ENCODE results near the gene DESI2.

DNA sequence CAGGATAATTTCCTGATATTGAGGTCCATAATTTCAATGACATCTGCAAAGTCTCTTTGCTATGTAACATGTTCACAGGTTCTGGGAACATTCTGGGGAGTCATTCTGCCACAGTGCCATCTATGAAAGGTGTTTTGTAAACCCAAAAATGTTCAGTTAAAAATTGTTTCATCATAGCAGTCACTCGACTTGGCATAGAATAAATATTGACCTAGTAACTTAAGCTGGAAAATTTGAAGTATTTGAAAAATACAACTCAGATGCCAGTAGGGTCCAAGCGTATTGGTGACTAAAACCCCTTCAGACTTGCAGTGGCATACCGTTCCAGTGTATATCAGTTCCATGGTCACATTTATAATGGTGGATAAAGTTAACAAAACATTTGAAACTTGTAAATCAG is 6.8 kb downstream of the DESI2 start:
- TF ChIP-seq POLR2A (IDR thresholded peaks at IDR 0.05): no peak
- TF ChIP-seq, protein P1, sequence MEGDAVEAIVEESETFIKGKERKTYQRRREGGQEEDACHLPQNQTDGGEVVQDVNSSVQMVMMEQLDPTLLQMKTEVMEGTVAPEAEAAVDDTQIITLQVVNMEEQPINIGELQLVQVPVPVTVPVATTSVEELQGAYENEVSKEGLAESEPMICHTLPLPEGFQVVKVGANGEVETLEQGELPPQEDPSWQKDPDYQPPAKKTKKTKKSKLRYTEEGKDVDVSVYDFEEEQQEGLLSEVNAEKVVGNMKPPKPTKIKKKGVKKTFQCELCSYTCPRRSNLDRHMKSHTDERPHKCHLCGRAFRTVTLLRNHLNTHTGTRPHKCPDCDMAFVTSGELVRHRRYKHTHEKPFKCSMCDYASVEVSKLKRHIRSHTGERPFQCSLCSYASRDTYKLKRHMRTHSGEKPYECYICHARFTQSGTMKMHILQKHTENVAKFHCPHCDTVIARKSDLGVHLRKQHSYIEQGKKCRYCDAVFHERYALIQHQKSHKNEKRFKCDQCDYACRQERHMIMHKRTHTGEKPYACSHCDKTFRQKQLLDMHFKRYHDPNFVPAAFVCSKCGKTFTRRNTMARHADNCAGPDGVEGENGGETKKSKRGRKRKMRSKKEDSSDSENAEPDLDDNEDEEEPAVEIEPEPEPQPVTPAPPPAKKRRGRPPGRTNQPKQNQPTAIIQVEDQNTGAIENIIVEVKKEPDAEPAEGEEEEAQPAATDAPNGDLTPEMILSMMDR (IDR thresholded peaks at IDR 0.05): no peak
